Stomach (tissue), 4 donors: ENCODE results near the gene CRIP2.

Experiments used
- CTCF ChIP-seq, 7 experiments: fragments of 450-650 bp in 4 of 7; fragments of 200-600 bp in 3 of 7; sonication (generic) in 3 of 7; IDR thresholded peaks; one replicate each; pipeline ENCODE4 v1.5.1; 2016 to 2019; ENCODE audit warnings: antibody characterized with exemption in 7 of 7, control low read depth in 2 of 7, mild to moderate bottlenecking in 1 of 7
- POLR2A ChIP-seq, 4 donors: fragments of 450-650 bp; IDR thresholded peaks; one replicate each; pipeline ENCODE4 v1.6.1; 2016; ENCODE audit warnings: antibody characterized with exemption in 4 of 4, control low read depth in 2 of 4, mild to moderate bottlenecking in 1 of 4, moderate library complexity in 1 of 4
- POLR2AphosphoS5 ChIP-seq, 3 donors: sonication (generic); formaldehyde crosslinking; IDR thresholded peaks; one replicate each; pipeline ENCODE4 v1.6.1; 2016; ENCODE audit warnings: antibody characterized with exemption in 3 of 3

- TF ChIP-seq CTCF (IDR thresholded peaks at IDR 0.05) (no peak), POLR2A (IDR thresholded peaks at IDR 0.05) (no peak), POLR2AphosphoS5 (IDR thresholded peaks at IDR 0.05) (no peak)
These were observed 50.7 kb downstream of the CRIP2 start for GRCh38 chr14:105525326-105525725.
